Psoas muscle (tissue), 8 donors: ENCODE data around the gene AQP12B. TPM values are rescaled to one million over a fixed set of nuclear protein-coding genes. Genes with fewer than 3 reads are reported as not detected.

ENCODE experiments used
- ATAC-seq, 4 donors: fragments of 200-7000 bp; cut with Tn5 transposase; one replicate each; pipeline ENCODE4 v1.9.1; 2020; ENCODE audit warnings: moderate library complexity in 3 of 4, mild to moderate bottlenecking in 2 of 4
- DNase-seq, 2 donors: peaks; one replicate each; pipeline ENCODE4 v3.0.0-alpha.2; 2020
- H3K27ac ChIP-seq: fragments of 200-600 bp; one replicate; pipeline ENCODE4 v1.8.0; 2022
- H3K27me3 ChIP-seq, 3 donors: fragments of 200-600 bp in 1 of 3; one replicate each; pipeline versions ENCODE4 v1.6.1 to v1.8.0; 2013 to 2022; ENCODE audit warnings: low read length in 2 of 3, mild to moderate bottlenecking in 2 of 3, moderate library complexity in 1 of 3; ENCODE audit not compliant: insufficient read depth in 3 of 3
- H3K36me3 ChIP-seq, 2 donors: fragments of 200-600 bp in 1 of 2; one replicate each; pipeline versions ENCODE4 v1.6.1 to v1.8.0; 2013 to 2022; ENCODE audit warnings: low read depth in 1 of 2, mild to moderate bottlenecking in 1 of 2, moderate library complexity in 1 of 2; ENCODE audit not compliant: insufficient read depth in 1 of 2
- H3K4me1 ChIP-seq: fragments of 200-600 bp; one replicate; pipeline ENCODE4 v1.8.0; 2022
- H3K4me3 ChIP-seq: fragments of 200-600 bp; one replicate; pipeline ENCODE4 v1.8.0; 2022; ENCODE audit warnings: mild to moderate bottlenecking
- H3K9me3 ChIP-seq: fragments of 200-600 bp; one replicate; pipeline ENCODE4 v1.8.0; 2022
- WGBS, 3 donors: extraction: QIAGEN DNeasy Blood & Tissue Kit; methylation state at CpG; one replicate each; pipeline versions ENCODE4 v1.1.6 to v1.1.7; 2013; 5-methylcytosine and 5-hydroxymethylcytosine counted together
- intact Hi-C, 2 donors: fragments of 100-400 bp; cut with DNase I; formaldehyde crosslinking; loops; one replicate each; pipeline versions ENCODE4 v1.11.0 to v1.14.2; 2022
- polyA plus RNA-seq, 3 donors: library from polyadenylated mRNA; stranded (reverse); fragments of 200-250 nt; gene quantifications; one replicate each; pipeline ENCODE4 v1.2.3, GENCODE V29; 2013
- total RNA-seq, 4 donors: library from RNA; stranded (reverse); fragmentation: NEBNext Ultra II Directional in 2 of 4; extraction: Animal tissue kit (Norgen Biotek cat#: 25700) in 2 of 4; gene quantifications; one replicate each; pipeline versions ENCODE4 v1.2.1 to v1.2.4, GENCODE V29; 2021 to 2023
- TF ChIP-seq, protein P1 (sequence below): fragments of 200-600 bp; IDR thresholded peaks from one replicate; pipeline ENCODE4 v1.8.0; 2022; ENCODE audit warnings: antibody characterized with exemption
- donor health status: healthy with polysubstance abuse.
- donor health status: DM: no; HTN: no; CAD: no; lungs with moderate emphysema.
- donor health status: Bipolar disorder and iron deficiency.
- donor health status: healthy.
- donor health status: DM: yes; HTN: yes; CAD: no.
- donor health status: DM: no; HTN: no; CAD: no.
- donor health status: DM: no; HTN: no; CAD: no.
- donor health status: DM: yes; HTN: yes; CAD: no.

Gene AQP12B
- total and polyA plus RNA-seq, 7 donors = not detected

- WGBS, 3 donors = 87 to 92% (median 92%) methylated on average over 15 to 16 of the region's 16 CpGs
- H3K36me3 ChIP-seq = no peaks in the 10 kb centered on the region
- H3K9me3 ChIP-seq = no peaks in the 10 kb centered on the region
- peaks cover 0 to 6% (median 0%) of the 10 kb centered on the region in 3 donors for H3K27me3 ChIP-seq
- DNase-seq = no peak
- ATAC-seq = no peak
- H3K4me1 ChIP-seq = no peaks in the 10 kb centered on the region
- intact Hi-C loops = no loop called here
- no peak overlapping the region for H3K27ac ChIP-seq
- TF ChIP-seq, protein P1, sequence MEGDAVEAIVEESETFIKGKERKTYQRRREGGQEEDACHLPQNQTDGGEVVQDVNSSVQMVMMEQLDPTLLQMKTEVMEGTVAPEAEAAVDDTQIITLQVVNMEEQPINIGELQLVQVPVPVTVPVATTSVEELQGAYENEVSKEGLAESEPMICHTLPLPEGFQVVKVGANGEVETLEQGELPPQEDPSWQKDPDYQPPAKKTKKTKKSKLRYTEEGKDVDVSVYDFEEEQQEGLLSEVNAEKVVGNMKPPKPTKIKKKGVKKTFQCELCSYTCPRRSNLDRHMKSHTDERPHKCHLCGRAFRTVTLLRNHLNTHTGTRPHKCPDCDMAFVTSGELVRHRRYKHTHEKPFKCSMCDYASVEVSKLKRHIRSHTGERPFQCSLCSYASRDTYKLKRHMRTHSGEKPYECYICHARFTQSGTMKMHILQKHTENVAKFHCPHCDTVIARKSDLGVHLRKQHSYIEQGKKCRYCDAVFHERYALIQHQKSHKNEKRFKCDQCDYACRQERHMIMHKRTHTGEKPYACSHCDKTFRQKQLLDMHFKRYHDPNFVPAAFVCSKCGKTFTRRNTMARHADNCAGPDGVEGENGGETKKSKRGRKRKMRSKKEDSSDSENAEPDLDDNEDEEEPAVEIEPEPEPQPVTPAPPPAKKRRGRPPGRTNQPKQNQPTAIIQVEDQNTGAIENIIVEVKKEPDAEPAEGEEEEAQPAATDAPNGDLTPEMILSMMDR = no peak
- H3K4me3 ChIP-seq = no peak overlapping the region
Measured at GRCh38 chr2:240722376-240722775, 39.7 kb upstream of the AQP12B start.

GRCh38 chr2:240721596-240722180 lies 39.0 kb upstream of the AQP12B start:
- Histone ChIP-seq H3K27me3 (peaks cover 0 to 4% (median 0%) of the 10 kb centered on the region in 3 donors), H3K9me3 (no peaks in the 10 kb centered on the region), H3K27ac (no peak overlapping the region), H3K4me3 (no peak overlapping the region), H3K4me1 (no peaks in the 10 kb centered on the region), H3K36me3 (no peaks in the 10 kb centered on the region)
- no peak for ATAC-seq
- intact Hi-C loops = no loop called here
- TF ChIP-seq, protein P1 = no peak
- 88 to 92% (median 90%) methylated on average over 20 of the region's 20 CpGs for WGBS, 3 donors
- DNase-seq = no peak

DNA sequence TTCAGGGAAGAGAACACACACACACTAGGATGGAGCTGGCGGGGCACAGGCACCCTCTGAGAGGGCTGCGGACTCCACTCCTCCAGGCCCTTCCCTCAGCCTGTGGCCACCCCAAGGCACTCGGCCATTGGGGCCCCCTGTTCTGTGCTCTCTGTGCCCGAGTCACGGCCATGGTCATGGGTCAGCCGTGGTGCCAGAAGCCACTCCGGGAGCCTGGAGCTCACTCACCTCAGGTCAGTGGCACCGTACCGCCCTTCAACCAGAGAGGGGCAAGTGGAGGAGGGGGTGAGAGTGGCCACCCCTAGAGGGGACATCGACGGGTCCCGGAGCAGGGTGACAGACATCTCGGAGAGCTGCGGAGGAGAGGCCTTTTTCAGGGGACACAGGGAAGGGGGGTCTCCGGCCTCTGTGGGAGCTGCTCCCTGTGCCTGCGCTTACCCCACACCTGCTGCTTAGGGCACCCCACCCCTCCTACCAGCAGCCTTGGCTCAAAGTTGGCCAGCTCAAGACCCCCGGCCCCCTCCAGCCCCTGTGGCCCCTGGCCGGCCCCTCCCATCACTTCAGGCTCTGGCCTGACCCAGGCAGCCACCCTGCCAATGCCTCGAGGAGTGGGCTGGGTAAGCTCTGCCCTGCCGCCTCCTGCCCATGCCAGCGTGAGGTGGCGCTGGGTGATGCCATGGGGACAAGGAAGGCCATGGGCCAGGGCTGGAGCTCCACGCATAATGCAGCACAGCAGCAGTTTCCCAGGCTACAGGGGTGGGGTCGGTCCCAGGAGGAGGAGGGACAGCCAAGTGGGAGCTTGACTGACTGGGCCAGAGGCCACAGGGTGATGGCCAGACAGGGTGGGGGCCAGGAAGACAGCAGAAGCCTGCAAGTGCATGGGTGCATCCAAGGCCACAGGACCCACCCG lies 38.3 kb upstream of the AQP12B start:
- H3K27me3 ChIP-seq = peaks cover 0 to 4% (median 0%) of the 10 kb centered on the region in 3 donors
- intact Hi-C loops = no loop called here
- ATAC-seq (no peak), DNase-seq (no peak)
- H3K4me3 ChIP-seq = no peak overlapping the region
- no peaks in the 10 kb centered on the region for H3K4me1 ChIP-seq
- WGBS, 3 donors = 79 to 90% (median 80%) methylated on average over 22 to 25 of the region's 25 CpGs
- H3K9me3 ChIP-seq = no peaks in the 10 kb centered on the region
- H3K36me3 ChIP-seq = no peaks in the 10 kb centered on the region
- TF ChIP-seq, protein P1 = no peak
- H3K27ac ChIP-seq = no peak overlapping the region

DNA sequence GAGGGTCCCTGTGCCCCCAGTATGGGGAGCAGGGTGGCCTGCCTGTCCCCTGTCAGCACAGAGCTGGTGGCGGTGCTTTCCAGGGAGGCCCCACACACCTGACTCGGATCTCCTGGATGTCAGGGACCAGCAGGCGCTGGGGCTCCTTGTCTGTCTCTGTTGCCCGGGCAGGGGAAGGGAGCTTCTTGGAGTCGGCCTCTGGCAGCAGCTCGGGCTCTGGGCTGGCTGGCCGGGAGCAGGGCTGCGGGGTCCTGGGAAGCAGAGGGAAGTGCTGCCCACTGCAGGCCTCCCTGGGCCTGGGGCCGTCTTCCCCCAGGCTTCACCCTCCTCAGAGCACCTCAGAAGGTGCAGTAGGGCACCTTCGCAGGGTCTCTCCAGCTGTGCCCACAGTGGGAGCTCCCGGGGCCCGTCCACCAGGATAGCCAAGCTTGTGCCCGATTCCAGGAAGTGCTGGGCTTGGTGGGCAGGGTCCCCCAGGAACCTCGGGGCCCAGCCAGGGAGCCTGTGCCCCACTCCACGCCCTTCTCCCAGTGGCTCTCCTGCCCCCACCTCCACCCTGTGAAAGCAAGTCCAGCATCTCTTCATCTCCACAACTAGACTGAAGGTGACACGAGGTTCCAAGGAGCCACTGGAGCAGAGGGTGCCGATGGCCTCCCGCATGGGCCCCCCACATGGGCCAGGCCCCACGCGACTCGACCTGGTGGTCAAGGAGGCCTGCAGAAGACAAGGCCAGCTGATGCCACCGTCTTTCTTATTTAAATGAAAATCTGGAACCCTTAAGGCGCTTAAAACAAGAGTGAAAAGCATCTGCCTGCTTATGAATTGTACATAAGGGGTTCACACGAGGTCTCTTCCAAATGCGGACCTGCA lies 37.2 kb upstream of the AQP12B start:
- TF ChIP-seq, protein P1 = no peak
- Histone ChIP-seq H3K27ac (no peak overlapping the region), H3K36me3 (no peaks in the 10 kb centered on the region), H3K9me3 (no peaks in the 10 kb centered on the region), H3K27me3 (peaks cover 0 to 4% (median 0%) of the 10 kb centered on the region in 3 donors), H3K4me3 (no peak overlapping the region), H3K4me1 (no peaks in the 10 kb centered on the region)
- DNase-seq (no peak), ATAC-seq (no peak)
- intact Hi-C loops = no loop called here
- 85 to 86% (median 86%) methylated on average over 23 to 25 of the region's 25 CpGs for whole genome bisulfite sequencing, 3 donors
